MG63 (cell line): ENCODE measurements around the gene ZCCHC3. TPM values are rescaled to one million over a fixed set of nuclear protein-coding genes. Genes with fewer than 3 reads are reported as not detected.

Source experiments
- DNase-seq: peaks from one replicate; pipeline ENCODE4 v3.0.0-alpha.2; 2020
- H3K27me3 ChIP-seq: fragments of 250-450 bp; sonication (Bioruptor Pico); 2 replicates; pipeline ENCODE4 v1.5.1; 2020; ENCODE audit warnings: mild to moderate bottlenecking, moderate library complexity
- H3K36me3 ChIP-seq: fragments of 250-450 bp; sonication (Bioruptor Pico); 2 replicates; pipeline ENCODE4 v1.5.1; 2020; ENCODE audit warnings: mild to moderate bottlenecking, moderate library complexity
- H3K4me3 ChIP-seq: fragments of 250-450 bp; sonication (Bioruptor Pico); 2 replicates; pipeline ENCODE4 v1.5.1; 2020; ENCODE audit warnings: mild to moderate bottlenecking, moderate library complexity
- H3K9me3 ChIP-seq: fragments of 250-450 bp; sonication (Bioruptor Pico); 2 replicates; pipeline ENCODE4 v1.5.1; 2020; ENCODE audit warnings: mild to moderate bottlenecking, moderate library complexity
- total RNA-seq: library from RNA; depleted of rRNA; stranded (reverse); fragments of >200 nt; shearing (Covaris generic); gene quantifications from 2 replicates; pipeline ENCODE4 v1.2.3, GENCODE V29; 2014; ENCODE audit warnings: low replicate concordance

The ZCCHC3 gene
- total RNA-seq, 1 experiment from 2014 or later = 13.5 TPM

- Histone ChIP-seq H3K36me3 (peaks cover 7% of the 10 kb centered on the region), H3K27me3 (no peaks in the 10 kb centered on the region), H3K9me3 (no peaks in the 10 kb centered on the region), H3K4me3 (no peak overlapping the region)
- no peak for DNase-seq
These were observed 4.8 kb downstream of the ZCCHC3 start for GRCh38 chr20:301886-302848.

- Histone ChIP-seq H3K27me3 (no peaks in the 10 kb centered on the region), H3K4me3 (no peak overlapping the region), H3K9me3 (no peaks in the 10 kb centered on the region), H3K36me3 (no peaks in the 10 kb centered on the region)
- no peak for DNase-seq
These were observed 8.4 kb downstream of the ZCCHC3 start for GRCh38 chr20:305745-306144.

GRCh38 chr20:308427-309038 lies 11.2 kb downstream of the ZCCHC3 start:
- no peaks in the 10 kb centered on the region for H3K27me3 ChIP-seq
- no peak overlapping the region for H3K4me3 ChIP-seq
- no peak for DNase-seq
- no peaks in the 10 kb centered on the region for H3K36me3 ChIP-seq
- no peaks in the 10 kb centered on the region for H3K9me3 ChIP-seq

GRCh38 chr20:309306-309840 lies 12.0 kb downstream of the ZCCHC3 start:
- peak overlapping the region; percentile 50 for H3K4me3 ChIP-seq

GRCh38 chr20:309841-310644 lies 12.7 kb downstream of the ZCCHC3 start:
- no peaks in the 10 kb centered on the region for H3K27me3 ChIP-seq
- DNase-seq = peak; percentile 97
- no peaks in the 10 kb centered on the region for H3K36me3 ChIP-seq
- H3K4me3 ChIP-seq = peak overlapping the region; percentile 50
- no peaks in the 10 kb centered on the region for H3K9me3 ChIP-seq

More at GRCh38 chr20:309306-309840, 12.0 kb downstream of the ZCCHC3 start:
- no peaks in the 10 kb centered on the region for H3K36me3 ChIP-seq
- H3K27me3 ChIP-seq = no peaks in the 10 kb centered on the region
- no peaks in the 10 kb centered on the region for H3K9me3 ChIP-seq
- DNase-seq = no peak

GRCh38 chr20:310645-311044 lies 13.3 kb downstream of the ZCCHC3 start:
- DNase-seq = no peak
- no peak overlapping the region for H3K4me3 ChIP-seq
- H3K27me3 ChIP-seq = no peaks in the 10 kb centered on the region
- H3K36me3 ChIP-seq = no peaks in the 10 kb centered on the region
- H3K9me3 ChIP-seq = no peaks in the 10 kb centered on the region

GRCh38 chr20:311609-312008 lies 14.2 kb downstream of the ZCCHC3 start:
- Histone ChIP-seq H3K27me3 (no peaks in the 10 kb centered on the region), H3K36me3 (no peaks in the 10 kb centered on the region), H3K9me3 (no peaks in the 10 kb centered on the region), H3K4me3 (no peak overlapping the region)
- DNase-seq = no peak

- Histone ChIP-seq H3K36me3 (no peaks in the 10 kb centered on the region), H3K4me3 (no peak overlapping the region), H3K9me3 (no peaks in the 10 kb centered on the region), H3K27me3 (no peaks in the 10 kb centered on the region)
- no peak for DNase-seq
These were observed 14.7 kb downstream of the ZCCHC3 start for GRCh38 chr20:312067-312466.

GRCh38 chr20:312866-313265 lies 15.5 kb downstream of the ZCCHC3 start:
- Histone ChIP-seq H3K9me3 (no peaks in the 10 kb centered on the region), H3K36me3 (no peaks in the 10 kb centered on the region), H3K4me3 (no peak overlapping the region), H3K27me3 (no peaks in the 10 kb centered on the region)
- DNase-seq = no peak

GRCh38 chr20:313402-313801 lies 16.0 kb downstream of the ZCCHC3 start:
- no peak for DNase-seq
- no peaks in the 10 kb centered on the region for H3K27me3 ChIP-seq
- no peak overlapping the region for H3K4me3 ChIP-seq
- no peaks in the 10 kb centered on the region for H3K9me3 ChIP-seq
- no peaks in the 10 kb centered on the region for H3K36me3 ChIP-seq

- Histone ChIP-seq H3K36me3 (no peaks in the 10 kb centered on the region), H3K9me3 (no peaks in the 10 kb centered on the region), H3K4me3 (no peak overlapping the region), H3K27me3 (no peaks in the 10 kb centered on the region)
- DNase-seq = no peak
These were observed 16.6 kb downstream of the ZCCHC3 start for GRCh38 chr20:313948-314347.

- DNase-seq = no peak
- H3K9me3 ChIP-seq = no peaks in the 10 kb centered on the region
- H3K36me3 ChIP-seq = no peaks in the 10 kb centered on the region
- no peaks in the 10 kb centered on the region for H3K27me3 ChIP-seq
- H3K4me3 ChIP-seq = no peak overlapping the region
These were observed 19.1 kb downstream of the ZCCHC3 start for GRCh38 chr20:316316-317068.

- H3K27me3 ChIP-seq = no peaks in the 10 kb centered on the region
- peak; percentile 91 for DNase-seq
- H3K4me3 ChIP-seq = peak overlapping the region; percentile 57
These were observed 27.0 kb downstream of the ZCCHC3 start for GRCh38 chr20:324177-325044.

GRCh38 chr20:325045-325888 lies 27.9 kb downstream of the ZCCHC3 start, which contains the start of gene SOX12:
Gene SOX12 (plus strand): TSS chr20:325552. CDS start chr20:325925, 373 bp downstream.
- peak within 1 kb of the TSS; percentile 70 for H3K4me3 ChIP-seq
- H3K9me3 ChIP-seq = no peaks in the 10 kb centered on the region
- DNase-seq = peak; percentile 94
- H3K36me3 ChIP-seq = peaks cover 6% of the 10 kb centered on the region
- H3K27me3 ChIP-seq = no peaks in the 10 kb centered on the region

More at GRCh38 chr20:324177-325044, 27.0 kb downstream of the ZCCHC3 start:
- Histone ChIP-seq H3K9me3 (no peaks in the 10 kb centered on the region), H3K36me3 (peaks cover 5% of the 10 kb centered on the region)
